ENCODE data around the gene RPS6KA3.
A peak's percentile ranks its signal among the peaks of the same experiment; 100 is the strongest.
"Not testable (repeated sequence)": the region's sequence is repeated elsewhere in the genome, so short reads cannot be mapped to it uniquely, and the experiment has no call there.

The RPS6KA3 gene

GRCh38 chrX:20129547-20129946 is 137.2 kb downstream of the RPS6KA3 start:
- no peak for TF ChIP-seq OSR1 (CRISPR knock-in tag; IDR thresholded peaks at IDR 0.05)
- TF ChIP-seq TCF4 (CRISPR knock-in tag; IDR thresholded peaks at IDR 0.05; ENCODE audit: borderline replicate concordance) = no peak
- no peak for TF ChIP-seq ZC3H10 (CRISPR knock-in tag; IDR thresholded peaks at IDR 0.05)
- no peak for TF ChIP-seq SNAI2 (CRISPR knock-in tag; IDR thresholded peaks at IDR 0.05)
- TF ChIP-seq TSHZ2 (CRISPR knock-in tag; IDR thresholded peaks at IDR 0.05) = no peak
- no peak for TF ChIP-seq BACH2 (CRISPR knock-in tag; IDR thresholded peaks at IDR 0.05; ENCODE audit: borderline replicate concordance)
- TF ChIP-seq ISL1 (CRISPR knock-in tag; IDR thresholded peaks at IDR 0.05) = no peak
- TF ChIP-seq TOX (CRISPR knock-in tag; IDR thresholded peaks at IDR 0.05; ENCODE audit: borderline replicate concordance) = no peak
- TF ChIP-seq ESRRG (CRISPR knock-in tag; IDR thresholded peaks at IDR 0.05) = no peak
- no peak for TF ChIP-seq CREB5 (CRISPR knock-in tag; IDR thresholded peaks at IDR 0.05; ENCODE audit: low read depth)
- TF ChIP-seq CSRNP3 (CRISPR knock-in tag; IDR thresholded peaks at IDR 0.05) = no peak
- TF ChIP-seq CSDC2 (CRISPR knock-in tag; IDR thresholded peaks at IDR 0.05) = no peak

GRCh38 chrX:20128670-20129069 is 138.0 kb downstream of the RPS6KA3 start:
- ATAC-seq = no peak
- TF ChIP-seq RARB (CRISPR knock-in tag; IDR thresholded peaks at IDR 0.05) = no peak
- TF ChIP-seq OSR1 (CRISPR knock-in tag; IDR thresholded peaks at IDR 0.05) = no peak
- TF ChIP-seq GLIS3 (CRISPR knock-in tag; IDR thresholded peaks at IDR 0.05) = no peak
- no peak for TF ChIP-seq ZFP30 (CRISPR knock-in tag; IDR thresholded peaks at IDR 0.05)
- TF ChIP-seq SNAI2 (CRISPR knock-in tag; IDR thresholded peaks at IDR 0.05) = no peak
- no peak for TF ChIP-seq ESRRG (CRISPR knock-in tag; IDR thresholded peaks at IDR 0.05)
- TF ChIP-seq PATZ1 (CRISPR knock-in tag; IDR thresholded peaks at IDR 0.05; ENCODE audit: borderline replicate concordance) = no peak

More at GRCh38 chrX:20129547-20129946, 137.2 kb downstream of the RPS6KA3 start:
- ATAC-seq = no peak

GRCh38 chrX:20127440-20127839 is 139.3 kb downstream of the RPS6KA3 start:
- ATAC-seq = peak; percentile 86

- not testable (repeated sequence) for ATAC-seq
Observed at GRCh38 chrX:20126833-20127232, 139.9 kb downstream of the RPS6KA3 start.

GRCh38 chrX:20124964-20125363 is 141.7 kb downstream of the RPS6KA3 start:
- ATAC-seq = no peak
- TF ChIP-seq CREB5 (CRISPR knock-in tag; IDR thresholded peaks at IDR 0.05; ENCODE audit: low read depth) (no peak), ZFP3 (CRISPR knock-in tag; IDR thresholded peaks at IDR 0.05) (no peak), PATZ1 (CRISPR knock-in tag; IDR thresholded peaks at IDR 0.05; ENCODE audit: borderline replicate concordance) (no peak), ARNTL (CRISPR knock-in tag; IDR thresholded peaks at IDR 0.05; ENCODE audit: borderline replicate concordance, low read depth) (no peak), GLIS3 (CRISPR knock-in tag; IDR thresholded peaks at IDR 0.05) (no peak), RARB (CRISPR knock-in tag; IDR thresholded peaks at IDR 0.05) (no peak), TOX (CRISPR knock-in tag; IDR thresholded peaks at IDR 0.05; ENCODE audit: borderline replicate concordance) (no peak), CSDC2 (CRISPR knock-in tag; IDR thresholded peaks at IDR 0.05) (no peak), ZC3H10 (CRISPR knock-in tag; IDR thresholded peaks at IDR 0.05) (no peak), ZNF70 (CRISPR knock-in tag; IDR thresholded peaks at IDR 0.05) (no peak)
